ENCODE results near the gene SPPL2A. TPM values are rescaled to one million over a fixed set of nuclear protein-coding genes. Genes with fewer than 3 reads are reported as not detected.
A peak's percentile ranks its signal among the peaks of the same experiment; 100 is the strongest.

Gene SPPL2A
- total and polyA plus RNA-seq, 9 of the 15 experiments (the other 6 are each of a cell fraction or from before 2014, with no cell fraction given): 9.8 to 66.1 (median 38.0) TPM

GRCh38 chr15:50685976-50686468, 79.5 kb downstream of the SPPL2A start (continued):
- TF ChIP-seq AFF1 (IDR thresholded peaks at IDR 0.05; ENCODE audit: low read depth in 1 of 2, partially characterized antibody in 2 of 2) (peak in 1 of 2 experiments; percentile 18), KLF6 (CRISPR knock-in tag; IDR thresholded peaks at IDR 0.05; ENCODE audit: borderline replicate concordance) (no peak), DPF2 (IDR thresholded peaks at IDR 0.05) (0 out of 2 replicates have a peak, but pooled peaks have one; percentile 33)

DNA sequence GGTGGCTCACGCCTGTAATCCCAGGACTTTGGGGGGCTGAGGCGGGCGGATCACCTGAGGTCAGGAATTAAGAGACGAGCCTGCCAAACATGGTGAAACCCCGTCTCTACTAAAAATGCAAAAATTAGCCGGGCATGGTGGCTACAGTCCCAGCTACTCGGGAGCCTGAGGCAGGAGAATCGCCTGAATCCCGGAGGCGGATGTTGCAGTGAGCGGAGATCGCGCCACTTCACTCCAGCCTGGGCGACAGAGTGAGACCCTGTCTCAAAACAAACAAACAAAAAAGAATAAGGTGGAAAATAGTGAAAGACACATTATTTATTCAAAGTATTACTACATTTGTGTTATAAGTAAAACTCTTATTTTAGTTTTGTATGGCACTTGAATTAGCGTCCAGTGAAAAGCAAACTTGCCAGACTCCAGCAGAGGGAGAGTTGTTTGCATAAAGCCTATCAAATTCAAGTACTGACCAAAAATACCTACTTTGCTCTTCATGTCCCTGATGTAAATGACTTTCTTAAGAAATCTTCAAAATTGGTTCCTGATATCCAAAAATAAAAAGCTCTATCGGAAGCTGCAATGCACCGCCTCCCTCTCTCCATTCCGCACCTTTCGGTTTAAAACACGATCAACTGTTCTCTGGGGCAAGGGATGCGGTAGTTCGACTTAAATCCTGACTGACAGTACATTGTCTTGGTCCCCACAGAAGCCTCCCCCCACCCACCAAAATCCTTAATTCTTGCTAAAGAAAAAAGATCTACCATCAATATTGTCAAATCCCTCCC, 80.1 kb downstream of the SPPL2A start:
- Histone ChIP-seq H4K20me1 (replicated peaks; ENCODE audit: control insufficient read depth, insufficient read depth, low read length) (no peaks in the 10 kb centered on the region; the same call in 1 of the 2 replicates), H3K9me1 (ENCODE audit: control insufficient read depth, insufficient read depth, low read length) (no peaks in the 10 kb centered on the region), H3K27ac (ENCODE audit: extremely low read depth, low read depth, low read length) (peak overlapping the region; percentile 97), H3K79me2 (ENCODE audit: control insufficient read depth, insufficient read depth, low read length) (peaks cover 69% of the 10 kb centered on the region), H3K27me3 (ENCODE audit: control insufficient read depth in 2 of 2, insufficient read depth in 2 of 2, low read length in 2 of 2) (no peaks in the 10 kb centered on the region), H2AFZ (ENCODE audit: low read depth, low read length) (0 out of 2 replicates have a peak overlapping the region, but pooled peaks have one; percentile 97), H3K4me1 (replicated peaks in 1 of 2; ENCODE audit: control insufficient read depth in 2 of 2, insufficient read depth in 2 of 2, low read length in 2 of 2) (peaks cover 9 to 26% of the 10 kb centered on the region in 2 experiments; a peak in 4 of 5 replicates), H3K4me3 (peak overlapping the region; percentile 82), H3K9ac (ENCODE audit: insufficient read depth in 1 of 2, low read depth in 2 of 2, low read length in 2 of 2) (peak overlapping the region; percentile 87 to 98), H3K4me2 (ENCODE audit: insufficient read depth, low read length) (peak overlapping the region; percentile 96), H3K9me3 (replicated peaks; ENCODE audit: control insufficient read depth, insufficient read depth, low read depth, low read length) (no peaks in the 10 kb centered on the region), H3K36me3 (ENCODE audit: control insufficient read depth, insufficient read depth, low read length) (peaks cover 35% of the 10 kb centered on the region; the same call in 2 of the 3 replicates)
- BruUV-seq (replicated peaks): no TSS peak
- ChIA-PET POLR2A (interaction anchor here (0.6 to 1.9 kb wide), 5 partner anchors 10 to 157 kb away, joined by 3 to 7 read pairs (median 3); partner anchors contain the start of gene SPPL2A), CTCF (ENCODE audit: low intra/inter-chr PET ratio) (interaction anchor here (1.1 to 1.6 kb wide), 2 partner anchors 10 to 192 kb away, joined by 3 read pairs; no protein-coding TSS in a partner anchor)
- FAIRE-seq (peak; percentile 19), ATAC-seq (peak; percentile 6; the same call in 2 of the 3 replicates), DNase-seq (ENCODE audit: extremely low read depth in 1 of 4, low spot score in 3 of 4) (no peak)
- in situ Hi-C loops (cut with MboI): no loop called here
- intact Hi-C loops (cut with micrococcal nuclease): no loop called here
- WGBS (ENCODE audit: insufficient coverage, low coverage, missing lambda C conversion rate): 25% methylated on average over 22 of the region's 22 CpGs
- TF ChIP-seq SP1 (CRISPR knock-in tag; IDR thresholded peaks at IDR 0.05): 0 out of 2 replicates have a peak, but pooled peaks have one; percentile 7
- TF ChIP-seq MECOM (CRISPR knock-in tag; IDR thresholded peaks at IDR 0.05): peak; percentile 81; the same call in 1 of the 2 replicates
- no peak for TF ChIP-seq ZNF408 (CRISPR knock-in tag; IDR thresholded peaks at IDR 0.05; ENCODE audit: low read depth)
- TF ChIP-seq GTF2B (IDR thresholded peaks at IDR 0.05; ENCODE audit: extremely low read depth, insufficient read length): no peak
- TF ChIP-seq, protein P1, sequence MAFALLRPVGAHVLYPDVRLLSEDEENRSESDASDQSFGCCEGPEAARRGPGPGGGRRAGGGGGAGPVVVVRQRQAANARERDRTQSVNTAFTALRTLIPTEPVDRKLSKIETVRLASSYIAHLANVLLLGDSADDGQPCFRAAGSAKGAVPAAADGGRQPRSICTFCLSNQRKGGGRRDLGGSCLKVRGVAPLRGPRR (CRISPR knock-in tag; IDR thresholded peaks at IDR 0.05): 0 out of 2 replicates have a peak, but pooled peaks have one; percentile 7
- 0 out of 2 replicates have a peak, but pooled peaks have one; percentile 13 for TF ChIP-seq FOXJ2 (tag; IDR thresholded peaks at IDR 0.05)
- TF ChIP-seq ZNF212 (CRISPR knock-in tag; IDR thresholded peaks at IDR 0.05): no peak
- TF ChIP-seq TBP (optimal IDR thresholded peaks at IDR 0.05; ENCODE audit: low read depth, low read length): no peak
- no peak for TF ChIP-seq TFE3 (CRISPR knock-in tag; IDR thresholded peaks at IDR 0.05)
